A204.1 (cell line): ENCODE measurements around the gene ARPP19.

Experiments
- FAIRE-seq: peaks from 2 replicates; lab custom pipeline; 2012; peaks lifted over from hg19 to GRCh38; lab: Jason Lieb, UNC

The ARPP19 gene

GRCh38 chr15:52511084-52511483 lies 57.7 kb downstream of the ARPP19 start:
- FAIRE-seq, result no peak

GRCh38 chr15:52509500-52510245 lies 59.2 kb downstream of the ARPP19 start:
- FAIRE-seq, result no peak

- no peak for FAIRE-seq
Measured at GRCh38 chr15:52506549-52506948, 62.3 kb downstream of the ARPP19 start.

GRCh38 chr15:52505151-52505550 lies 63.7 kb downstream of the ARPP19 start:
- FAIRE-seq, result no peak

- FAIRE-seq, result no peak
Measured at GRCh38 chr15:52503788-52504496, 64.9 kb downstream of the ARPP19 start.

- FAIRE-seq, result no peak
Measured at GRCh38 chr15:52502608-52503007, 66.2 kb downstream of the ARPP19 start.

- no peak for FAIRE-seq
Measured at GRCh38 chr15:52499506-52499905, 69.3 kb downstream of the ARPP19 start.

GRCh38 chr15:52498706-52499105 lies 70.1 kb downstream of the ARPP19 start:
- no peak for FAIRE-seq
